ENCODE measurements around the gene PLA2G5.

Gene PLA2G5

DNA sequence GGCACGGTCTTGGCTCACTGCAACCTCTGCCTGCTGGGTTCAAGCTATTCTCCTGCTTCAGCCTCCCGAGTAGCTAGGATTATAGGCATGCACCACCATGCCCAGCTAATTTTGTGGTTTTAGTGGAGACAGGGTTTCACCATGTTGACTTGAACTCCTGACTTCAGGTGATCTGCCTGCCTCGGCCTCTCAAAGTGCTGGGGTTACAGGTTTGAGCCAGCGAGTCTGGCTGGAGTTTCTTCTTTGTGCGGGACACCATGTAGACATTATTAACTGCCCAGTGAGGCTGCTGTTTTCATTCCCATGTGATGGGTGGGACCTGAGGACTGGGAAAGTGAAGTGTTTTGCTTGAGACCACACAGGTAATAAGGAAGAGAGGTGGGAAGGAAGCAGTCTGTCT is 23.3 kb downstream of the PLA2G5 start:
- no peak for ATAC-seq

DNA sequence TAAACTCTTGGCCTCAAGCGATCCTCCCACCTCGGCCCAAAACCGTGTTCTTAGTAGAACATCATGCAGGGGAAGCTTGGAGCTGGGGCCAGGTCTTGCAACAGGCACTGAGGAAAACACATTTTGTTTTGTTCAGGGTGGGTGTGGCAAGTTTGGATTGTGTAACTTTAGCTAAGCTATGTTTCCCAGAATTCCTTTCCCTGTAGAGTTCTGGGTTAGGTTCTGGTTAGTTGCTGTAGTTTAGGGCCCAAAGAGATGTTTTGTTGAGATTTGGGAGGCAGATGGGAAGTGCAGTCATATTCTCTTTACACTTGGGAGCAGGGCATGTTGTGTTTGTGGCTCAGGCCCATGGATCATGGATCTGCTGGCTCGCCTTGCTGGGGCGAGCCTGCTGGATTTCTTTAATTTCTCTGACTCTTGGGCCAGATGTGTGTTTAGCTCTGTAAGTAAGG is 24.0 kb downstream of the PLA2G5 start:
- no peak for ATAC-seq

DNA sequence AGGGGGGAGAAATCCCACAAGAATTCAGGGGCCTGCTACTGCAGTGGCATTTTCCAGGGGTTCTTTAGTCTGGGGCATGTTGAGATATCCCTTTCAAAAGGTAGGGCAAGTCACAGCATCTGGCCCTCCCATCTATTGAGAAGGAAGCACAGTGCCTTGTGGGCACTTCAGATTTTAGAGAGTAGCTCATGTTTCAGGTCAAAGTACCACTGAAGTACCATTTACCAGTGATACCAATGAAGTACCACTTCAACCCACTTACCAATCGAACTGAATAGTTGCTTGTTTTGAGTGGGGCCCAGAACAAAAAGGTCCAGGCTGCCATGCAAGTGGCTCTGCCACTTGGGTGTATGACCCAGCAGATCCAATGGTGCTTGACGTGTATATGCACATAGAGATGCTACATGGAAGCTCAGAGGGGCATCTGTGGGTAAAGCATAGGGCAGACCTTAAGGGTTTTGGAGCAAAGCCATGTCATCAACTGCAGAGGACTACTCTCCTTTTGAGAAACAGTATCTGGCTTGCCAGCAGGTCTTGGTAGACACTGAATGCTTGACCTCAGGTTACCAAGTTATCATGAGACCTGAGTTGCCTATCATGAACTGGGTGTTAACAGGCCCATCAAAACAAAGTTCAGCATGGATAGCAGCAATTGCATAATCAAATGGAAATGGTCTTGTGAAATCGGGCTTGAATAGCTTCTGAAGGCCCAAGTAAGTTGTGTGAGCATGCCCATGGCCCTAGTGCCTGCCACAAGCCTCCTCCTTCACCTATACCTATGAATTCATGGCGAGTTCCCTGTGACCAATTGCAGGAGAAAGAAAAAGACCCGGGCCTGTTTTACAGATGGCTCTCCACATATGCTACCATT is 25.8 kb downstream of the PLA2G5 start:
- ATAC-seq = no peak

DNA sequence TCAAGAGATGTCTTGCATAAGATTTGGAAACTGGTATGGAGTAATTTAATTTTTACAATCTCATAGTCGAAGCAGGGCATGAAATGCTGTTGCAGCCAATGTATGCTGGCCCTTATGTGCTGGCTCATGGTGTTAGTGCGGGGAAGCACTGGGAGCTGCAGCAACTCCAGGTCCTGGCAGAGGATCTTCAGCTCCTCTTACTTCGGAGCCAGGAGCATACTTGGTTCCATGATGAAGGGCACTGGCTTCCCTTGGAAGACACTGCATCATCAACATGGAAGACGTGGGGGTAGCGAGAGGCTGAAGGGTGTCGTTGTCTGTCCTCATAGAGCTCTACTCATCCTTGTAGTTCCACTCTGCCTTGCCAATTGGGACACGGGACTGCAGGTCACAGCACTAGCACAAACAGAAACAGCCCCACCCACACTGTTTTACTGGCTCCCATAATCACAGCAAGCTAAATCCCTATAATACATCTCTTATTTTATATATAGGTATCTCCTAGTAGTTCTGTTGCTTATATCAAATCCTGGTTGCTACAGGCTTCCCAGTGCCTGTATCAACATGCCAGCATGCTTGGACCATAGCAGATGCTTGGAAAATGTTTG is 26.9 kb downstream of the PLA2G5 start:
- ATAC-seq = no peak

DNA sequence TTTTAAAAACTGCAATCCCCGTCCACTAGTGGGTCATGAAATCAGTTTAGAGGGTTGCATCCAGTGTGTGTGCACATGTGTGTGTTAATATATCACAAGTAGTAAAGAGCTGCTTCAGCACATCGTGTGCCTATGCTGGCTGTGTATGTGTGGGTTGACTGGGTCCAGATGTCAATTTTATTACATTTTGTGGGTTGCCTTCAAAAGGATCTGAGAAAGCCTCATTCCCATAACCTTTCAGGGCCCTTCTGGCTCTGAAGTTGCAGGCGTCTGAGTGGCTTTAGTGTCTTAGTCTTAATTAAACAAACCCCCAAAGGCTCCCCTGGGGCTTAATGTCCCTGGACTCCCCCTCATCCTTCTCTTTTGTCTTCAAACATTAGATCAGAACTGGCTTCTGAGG is 29.5 kb downstream of the PLA2G5 start:
- no peak for ATAC-seq

DNA sequence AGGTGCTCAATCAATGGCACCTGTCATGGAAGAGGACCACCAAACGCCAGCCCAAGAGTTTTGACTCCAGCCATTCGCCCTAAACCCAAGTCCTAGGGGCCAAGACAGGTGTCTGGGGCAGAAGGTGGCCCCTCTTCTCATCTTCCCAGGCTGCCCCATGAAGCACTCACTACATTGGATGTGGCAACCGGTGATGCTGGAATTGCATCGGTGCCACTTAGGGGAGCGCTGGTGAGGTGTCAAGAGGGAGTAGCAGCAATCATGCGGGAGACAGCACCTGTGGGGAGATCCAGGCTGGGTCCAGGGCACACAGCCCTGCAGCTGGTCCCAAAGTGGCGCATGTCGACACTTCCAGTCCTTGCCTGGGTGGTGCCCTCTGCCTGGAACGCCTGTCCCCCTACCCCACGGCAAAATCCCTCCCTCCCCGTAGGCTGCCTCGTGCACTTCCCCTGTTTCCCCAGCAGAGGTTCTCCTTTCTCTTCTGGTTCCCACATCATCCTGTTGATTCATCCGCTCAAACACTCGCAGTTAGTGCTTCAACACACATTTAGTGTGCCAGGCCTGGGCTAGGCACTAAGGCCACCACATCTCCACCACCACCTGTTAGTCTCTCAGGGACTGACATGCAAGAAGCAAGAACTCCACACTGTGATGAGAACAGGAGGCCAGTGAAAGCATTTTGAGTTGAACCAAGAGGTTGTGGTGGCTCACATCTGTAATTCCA is 30.8 kb downstream of the PLA2G5 start:
- peak in 1 of 2 donors; percentile 40 for ATAC-seq

DNA sequence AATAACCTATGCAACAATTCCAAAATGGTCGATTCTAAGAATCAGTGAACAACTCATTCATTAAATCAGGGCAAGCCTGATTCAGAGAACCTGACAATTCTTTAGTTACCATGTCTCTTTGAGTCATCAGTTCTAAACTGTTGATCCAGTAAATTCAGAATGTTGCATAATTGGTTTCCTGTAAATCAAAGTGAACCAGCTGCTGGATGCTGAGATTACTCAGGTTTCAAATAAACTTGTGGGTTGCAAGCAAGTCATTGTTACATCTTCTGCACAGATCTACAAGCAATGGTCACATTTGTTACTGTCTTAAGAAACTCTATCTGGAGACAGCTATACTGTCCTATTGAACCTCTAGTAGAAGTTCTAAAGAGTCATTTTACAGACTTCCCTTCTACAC is 32.9 kb downstream of the PLA2G5 start:
- peak; percentile 33 to 44 for ATAC-seq

DNA sequence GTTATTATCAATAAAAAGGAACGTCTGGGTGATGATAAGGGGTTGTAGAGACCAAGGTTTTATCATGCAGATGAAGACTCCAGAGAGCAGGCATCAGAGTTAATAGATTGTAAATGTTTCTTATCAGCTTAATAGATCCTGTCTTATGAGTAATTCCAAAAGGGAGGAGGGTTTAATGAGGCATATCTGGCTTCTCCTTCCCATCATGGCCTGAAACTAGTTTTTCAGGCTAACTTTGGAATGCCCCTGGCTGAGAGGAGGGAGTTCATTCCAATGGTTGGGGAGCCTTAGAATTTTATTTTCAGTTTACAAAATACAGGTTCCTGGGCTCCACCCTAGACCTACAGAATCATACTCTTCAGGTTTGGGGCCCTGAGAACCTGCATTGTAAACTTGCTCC is 35.9 kb downstream of the PLA2G5 start:
- ATAC-seq = no peak

DNA sequence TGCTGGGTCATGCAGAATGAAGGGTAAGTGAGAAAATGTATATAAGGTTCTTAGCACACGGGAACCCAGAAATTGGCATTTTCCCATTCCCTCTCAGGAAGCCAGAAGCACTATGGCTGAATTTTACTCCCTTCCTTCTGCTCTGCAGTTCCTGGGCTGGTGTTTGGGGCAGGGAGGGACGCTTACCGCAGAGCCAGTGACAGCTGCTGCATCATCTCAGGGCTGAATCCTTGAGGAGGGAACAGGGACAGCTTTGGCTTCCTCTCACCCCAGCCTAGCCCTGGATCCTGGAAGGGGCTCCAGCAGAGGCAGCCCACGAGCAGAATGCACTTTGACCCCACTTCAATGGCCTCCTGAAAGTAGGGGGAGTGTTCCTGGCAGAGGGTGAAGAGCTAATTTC is 37.4 kb downstream of the PLA2G5 start:
- ATAC-seq = no peak

DNA sequence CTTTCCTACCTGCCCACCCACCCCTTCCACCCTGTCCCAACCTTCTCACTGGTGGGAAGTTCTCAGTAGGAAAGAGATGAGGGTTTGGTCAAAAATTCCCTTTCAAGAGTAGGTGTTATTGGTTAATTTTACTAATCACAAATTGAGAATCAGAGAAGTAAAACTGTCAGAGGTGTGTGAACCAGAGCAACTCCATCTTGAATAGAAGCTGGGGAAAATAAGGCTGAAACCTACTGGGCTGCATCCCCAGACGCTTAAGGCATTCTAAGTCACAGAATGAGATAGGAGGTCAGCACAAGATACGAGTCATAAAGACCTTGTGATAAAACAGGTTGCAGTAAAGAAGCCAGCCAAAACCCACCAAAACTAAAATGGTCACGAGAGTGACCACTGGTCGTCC is 37.8 kb downstream of the PLA2G5 start:
- ATAC-seq = no peak

DNA sequence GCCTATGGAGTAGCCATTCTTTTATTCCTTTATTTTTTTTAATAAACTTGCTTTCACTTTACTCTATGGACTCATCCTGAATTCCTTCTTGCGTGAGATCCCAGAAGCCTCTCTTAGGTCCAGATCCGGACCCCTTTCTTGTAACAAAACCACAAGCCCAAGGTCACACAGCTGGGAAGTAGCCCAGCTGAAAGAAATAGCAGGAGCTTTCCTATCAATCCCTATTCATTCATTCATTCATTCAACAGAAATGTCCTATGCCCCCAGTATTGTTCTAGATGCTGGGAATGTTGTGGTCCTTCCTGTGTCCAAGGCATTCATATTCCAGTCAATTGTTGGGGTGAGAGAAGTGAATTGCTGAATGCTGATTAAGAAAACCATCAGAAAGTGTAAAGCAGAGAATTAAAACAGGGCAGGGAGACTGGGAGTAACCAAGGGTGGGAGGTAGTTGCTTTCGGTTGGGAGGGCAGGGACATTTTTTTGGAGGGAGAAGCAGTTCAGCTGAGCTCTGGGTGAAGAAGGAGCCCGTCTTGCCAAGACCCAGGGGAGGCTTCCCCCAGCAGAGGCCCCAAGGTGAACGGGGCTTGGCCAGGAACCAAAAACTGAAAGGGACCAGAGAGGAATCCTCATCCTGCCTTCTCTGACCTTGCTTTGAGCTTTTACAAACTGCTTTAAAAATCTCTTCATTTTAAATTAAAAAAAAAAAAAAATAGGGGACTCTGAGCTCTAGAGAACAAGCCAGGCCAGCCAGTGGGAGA is 38.6 kb downstream of the PLA2G5 start:
- no peak for ATAC-seq

DNA sequence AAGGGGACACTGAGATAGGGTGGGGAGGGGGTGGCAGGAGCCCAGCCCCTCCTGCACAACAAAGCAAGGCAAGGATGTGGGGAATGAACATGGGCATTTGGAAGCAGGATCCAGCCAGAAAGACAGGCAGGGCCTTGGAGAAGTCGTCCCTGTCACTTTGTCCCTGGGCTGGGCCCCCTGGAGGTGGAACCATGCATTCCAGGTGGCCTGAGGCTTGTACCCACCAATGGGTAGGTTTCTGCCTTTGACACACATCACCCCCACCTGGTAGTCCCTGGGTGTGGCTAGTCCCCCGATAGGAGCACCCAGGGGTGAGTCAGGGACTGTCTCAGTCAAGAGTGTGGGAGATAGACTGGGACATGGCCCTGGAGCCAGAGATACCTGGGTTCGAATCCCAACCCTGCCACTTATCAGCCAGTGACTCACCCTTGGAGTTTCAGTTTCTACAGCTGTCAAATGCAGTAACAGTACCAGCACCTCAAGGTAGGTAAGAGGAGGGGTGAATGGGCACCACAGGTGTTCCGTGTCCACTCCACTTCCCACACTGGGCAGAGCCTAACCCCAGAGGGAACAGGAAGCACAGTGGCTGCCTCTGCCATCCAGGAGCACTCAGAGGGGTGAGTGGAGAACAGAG is 39.3 kb downstream of the PLA2G5 start:
- no peak for ATAC-seq

DNA sequence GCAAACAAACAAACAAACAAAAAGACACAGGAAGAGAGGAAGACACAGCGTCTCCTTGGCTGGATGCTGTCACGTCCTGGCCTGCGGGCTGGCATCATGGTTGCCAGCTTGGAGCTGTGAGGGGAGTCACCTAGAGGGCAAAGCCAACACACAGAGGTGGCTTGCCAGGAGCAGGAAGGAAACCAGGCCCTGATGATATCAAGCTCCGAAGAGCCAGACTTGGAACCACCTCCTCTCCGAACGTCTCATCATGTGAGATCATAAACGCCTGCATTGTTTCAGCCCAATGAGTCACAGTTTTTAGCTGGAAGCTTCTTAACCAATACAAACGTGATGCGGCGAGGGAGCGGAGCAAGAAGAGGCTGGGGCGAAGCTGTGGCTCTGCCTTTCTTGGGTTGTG is 40.7 kb downstream of the PLA2G5 start:
- no peak for ATAC-seq

DNA sequence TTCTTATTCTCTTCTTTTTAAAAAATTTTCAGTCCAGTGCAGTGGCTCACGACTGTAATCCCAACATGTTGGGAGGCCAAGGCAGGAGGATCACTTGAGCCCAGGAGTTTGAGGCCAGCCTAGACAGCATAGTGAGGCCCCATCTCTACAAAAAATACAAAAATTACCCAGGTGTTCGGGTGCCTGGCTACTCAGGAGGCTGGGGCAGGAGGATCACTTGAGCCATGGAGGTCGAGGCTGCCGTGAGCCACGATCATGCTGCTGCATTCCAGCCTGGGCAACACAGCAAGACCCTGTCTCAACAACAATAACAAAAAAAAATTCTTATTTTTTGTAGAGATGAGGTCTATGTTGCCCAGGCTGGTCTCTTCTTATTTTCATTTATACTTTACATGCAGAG is 41.5 kb downstream of the PLA2G5 start:
- no peak for ATAC-seq

DNA sequence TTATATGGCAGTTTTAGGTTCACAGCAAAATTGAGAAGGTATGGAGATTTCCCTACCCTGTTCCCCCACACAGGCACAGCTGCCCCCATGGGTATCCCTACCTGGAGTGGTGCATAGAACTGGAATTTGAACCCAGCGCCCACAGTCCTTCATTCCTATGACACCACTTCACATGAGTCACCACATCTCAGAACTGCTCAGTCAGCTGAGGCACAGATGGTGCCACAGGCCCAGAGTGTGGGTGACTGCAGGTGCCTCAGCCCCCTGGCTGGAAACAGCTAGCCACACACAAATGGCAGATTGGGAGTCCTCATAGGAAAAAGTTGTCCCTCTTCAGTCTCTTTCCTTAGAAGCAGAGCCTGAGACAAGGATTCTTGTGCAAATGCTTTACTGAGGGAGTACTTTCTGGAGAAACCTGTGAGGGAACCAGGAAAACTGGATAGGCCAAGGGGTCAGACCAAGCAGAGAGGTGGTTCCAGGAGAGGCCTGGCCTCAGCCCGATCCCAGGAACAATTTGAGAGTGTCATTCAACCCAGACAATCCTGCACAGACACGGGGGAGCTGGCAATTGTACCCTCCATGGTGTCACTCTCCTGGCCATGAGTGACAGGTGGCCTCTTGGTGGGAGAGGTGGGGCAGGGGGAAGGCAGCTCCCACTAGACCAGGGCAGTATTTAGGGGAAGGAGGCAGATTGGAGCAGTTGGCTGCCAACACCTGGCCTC is 42.4 kb downstream of the PLA2G5 start:
- ATAC-seq = no peak

DNA sequence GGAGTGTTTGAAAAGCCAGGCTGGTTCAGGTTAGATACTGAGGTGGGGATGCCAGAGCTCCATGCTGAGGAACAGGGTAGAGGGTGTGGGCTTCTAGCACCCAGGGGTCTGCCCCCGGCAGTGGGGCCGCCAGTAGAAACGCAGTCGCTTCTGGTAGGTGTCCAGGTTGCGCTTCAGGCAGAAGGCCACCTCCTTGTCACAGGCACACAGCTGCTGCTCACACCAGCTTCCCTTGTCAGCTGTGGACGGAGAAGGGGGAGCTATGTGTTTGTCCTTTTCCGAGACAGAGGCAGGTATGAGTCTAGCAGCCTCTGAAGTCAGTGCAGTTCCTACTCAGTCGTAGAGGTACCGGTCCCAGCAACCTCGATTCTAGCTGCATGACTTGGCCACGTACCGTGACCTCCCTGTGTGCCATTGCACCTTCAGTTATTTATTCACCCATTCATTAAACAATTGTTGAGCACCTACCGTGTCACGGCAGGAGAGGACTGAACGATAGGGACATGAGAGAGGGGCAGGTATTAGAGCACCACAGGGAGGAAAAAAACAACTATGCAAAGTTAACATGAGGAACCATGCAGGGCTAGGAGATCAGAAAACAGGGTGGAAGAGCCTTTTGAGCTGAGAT is 44.1 kb downstream of the PLA2G5 start:
- ATAC-seq = no peak

DNA sequence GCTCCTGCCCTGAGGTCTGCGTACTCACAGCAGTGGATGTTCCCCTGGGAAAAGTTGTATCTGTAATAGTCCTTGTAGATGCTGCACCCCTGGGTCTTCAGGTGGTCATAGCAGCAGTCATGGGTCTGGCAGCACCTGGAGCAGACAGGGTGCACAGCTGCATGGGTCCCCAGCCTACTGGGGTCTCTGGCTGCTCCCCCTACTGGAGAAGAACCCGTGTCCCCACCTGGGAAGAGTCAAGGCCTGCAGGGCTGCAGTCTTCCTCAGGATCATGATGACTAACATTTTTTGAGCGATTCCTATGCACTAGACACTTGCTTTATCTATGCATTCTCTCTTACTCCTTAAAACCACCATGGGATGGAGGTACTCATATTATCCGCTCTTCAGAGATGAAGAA is 45.5 kb downstream of the PLA2G5 start:
- no peak for ATAC-seq

DNA sequence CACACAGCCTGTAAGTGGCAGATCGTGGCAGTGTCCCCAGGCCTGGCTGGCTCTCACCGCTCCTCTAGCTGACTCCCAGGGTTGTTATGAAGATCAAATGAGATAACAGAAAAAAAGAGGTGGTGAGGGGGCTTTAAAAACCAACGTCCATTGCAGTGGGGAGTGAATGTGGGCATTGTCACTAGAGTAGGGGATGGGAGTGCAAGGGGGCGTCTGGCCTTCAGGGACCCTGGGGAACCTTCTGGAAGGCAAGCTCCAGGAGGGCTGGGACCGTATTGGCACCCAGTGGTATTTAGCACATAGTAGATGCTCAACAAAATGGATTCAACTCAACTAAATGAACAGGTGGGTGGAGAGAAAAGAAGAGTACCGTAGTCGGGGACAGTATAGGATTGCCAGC is 45.9 kb downstream of the PLA2G5 start:
- ATAC-seq = no peak

DNA sequence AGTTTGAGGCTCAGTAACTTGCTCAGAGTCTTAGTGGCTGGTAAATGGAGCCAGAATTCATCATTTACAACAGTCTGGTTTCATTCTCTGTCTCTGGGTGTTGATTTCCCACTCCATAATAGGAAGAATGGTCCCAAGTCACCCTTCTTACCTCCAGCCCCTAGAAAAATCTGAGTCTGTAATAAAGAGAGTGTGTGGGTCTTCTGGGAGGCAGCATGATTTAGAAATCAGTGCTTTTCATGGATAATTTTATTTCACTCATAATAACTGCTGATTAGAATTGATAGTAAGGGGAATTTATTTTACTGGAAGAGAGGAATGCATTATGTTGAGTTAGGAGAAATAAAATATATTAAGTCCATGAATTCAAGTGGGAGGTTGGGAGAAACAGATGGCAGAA is 47.2 kb downstream of the PLA2G5 start:
- no peak for ATAC-seq

DNA sequence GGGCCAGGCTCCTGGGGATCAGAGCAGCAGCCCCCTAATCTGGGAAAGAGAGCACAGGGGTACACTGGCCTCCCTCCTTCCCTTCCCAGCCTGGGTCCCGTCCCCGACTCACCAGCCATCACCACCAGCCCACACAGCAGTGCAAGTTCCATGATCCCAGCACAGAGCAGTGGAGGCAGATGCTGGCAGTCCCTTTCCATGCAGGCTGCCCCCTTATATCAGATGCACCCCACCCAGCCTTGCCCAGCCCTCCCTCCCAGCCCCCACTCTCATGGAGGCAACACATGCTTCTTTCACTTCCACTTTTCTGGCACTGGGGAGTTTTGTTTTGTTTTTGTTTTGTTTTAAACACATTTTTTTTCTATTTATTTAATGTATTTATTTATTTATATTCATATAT is 49.4 kb downstream of the PLA2G5 start, which contains the start of gene PLA2G2D:
Gene PLA2G2D, minus strand, starts transcription at position 190 of the 400 bp plus-strand sequence. Its CDS starts 38 bp downstream, at position 152.
- ATAC-seq = no peak

DNA sequence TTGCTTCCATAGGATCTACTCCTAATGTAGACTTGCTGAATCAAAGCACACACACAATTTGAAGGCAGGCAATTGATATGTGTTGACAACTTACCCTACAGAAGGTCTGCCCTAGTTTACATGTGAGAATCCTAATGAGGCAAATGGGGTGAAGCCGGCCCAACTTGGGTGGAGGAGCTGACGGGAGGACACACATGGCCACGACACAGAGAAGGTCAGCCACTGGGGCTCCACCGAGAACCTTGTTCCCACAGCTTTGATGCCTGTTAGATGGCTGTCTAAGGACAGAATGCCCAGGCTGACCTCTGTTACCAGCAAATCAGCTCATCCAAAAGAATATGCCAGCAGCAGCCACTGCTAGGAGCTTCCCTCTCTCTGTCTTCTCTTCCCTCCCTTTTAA is 50.8 kb downstream of the PLA2G5 start:
- no peak for ATAC-seq

Measured in activated CD4-positive, CD25-positive, alpha-beta regulatory T cell treated with anti-CD3 and anti-CD28 coated beads, Interleukin-2, amount 50 U/mL, for 24 hours (primary cell).